ENCODE data around the gene TOGARAM1.
A peak's percentile ranks its signal among the peaks of the same experiment; 100 is the strongest.

The TOGARAM1 gene

DNA sequence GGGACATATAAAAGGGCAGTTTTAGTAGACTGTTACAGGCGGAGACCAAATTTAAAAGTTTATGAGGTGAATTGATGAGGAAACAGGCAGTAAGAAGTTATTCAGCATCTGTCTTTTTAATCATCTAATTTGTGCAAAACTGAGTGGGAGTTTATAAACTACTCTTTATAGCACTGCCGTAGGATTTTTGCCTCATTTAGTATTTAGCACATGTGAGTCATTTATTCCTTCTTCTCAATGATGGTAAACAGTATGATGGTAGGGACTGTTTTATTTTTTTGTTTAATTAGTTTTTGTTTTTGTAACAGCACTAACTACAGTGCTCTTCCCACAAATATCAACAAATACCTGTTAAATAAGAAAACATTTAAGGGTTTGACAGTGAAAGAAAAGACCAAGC, 20.6 kb downstream of the TOGARAM1 start:
- ChIA-PET CTCF (no interaction called here), POLR2A (no interaction called here)
- TF ChIP-seq ZNF571 (tag by site-specific recombination; IDR thresholded peaks at IDR 0.05) (no peak), GLI4 (tag by site-specific recombination; IDR thresholded peaks at IDR 0.05) (no peak)
- TF ChIP-seq, protein P1, sequence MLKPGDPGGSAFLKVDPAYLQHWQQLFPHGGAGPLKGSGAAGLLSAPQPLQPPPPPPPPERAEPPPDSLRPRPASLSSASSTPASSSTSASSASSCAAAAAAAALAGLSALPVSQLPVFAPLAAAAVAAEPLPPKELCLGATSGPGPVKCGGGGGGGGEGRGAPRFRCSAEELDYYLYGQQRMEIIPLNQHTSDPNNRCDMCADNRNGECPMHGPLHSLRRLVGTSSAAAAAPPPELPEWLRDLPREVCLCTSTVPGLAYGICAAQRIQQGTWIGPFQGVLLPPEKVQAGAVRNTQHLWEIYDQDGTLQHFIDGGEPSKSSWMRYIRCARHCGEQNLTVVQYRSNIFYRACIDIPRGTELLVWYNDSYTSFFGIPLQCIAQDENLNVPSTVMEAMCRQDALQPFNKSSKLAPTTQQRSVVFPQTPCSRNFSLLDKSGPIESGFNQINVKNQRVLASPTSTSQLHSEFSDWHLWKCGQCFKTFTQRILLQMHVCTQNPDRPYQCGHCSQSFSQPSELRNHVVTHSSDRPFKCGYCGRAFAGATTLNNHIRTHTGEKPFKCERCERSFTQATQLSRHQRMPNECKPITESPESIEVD (tag by site-specific recombination; IDR thresholded peaks at IDR 0.05): peak; percentile 78
- Histone ChIP-seq H3K4me1 (ENCODE audit: control insufficient read depth, insufficient read depth, low read length) (peaks cover 17% of the 10 kb centered on the region), H3K4me3 (ENCODE audit: low read depth, low read length) (no peak overlapping the region), H3K36me3 (ENCODE audit: control insufficient read depth in 2 of 2, insufficient read depth in 1 of 2, low read length in 2 of 2) (no peaks in the 10 kb centered on the region; a peak in 1 of 3 replicates), H3K9me3 (ENCODE audit: control insufficient read depth, insufficient read depth, low read depth, low read length) (no peaks in the 10 kb centered on the region), H3K27ac (ENCODE audit: extremely low read depth, low read depth, low read length) (no peak overlapping the region)

DNA sequence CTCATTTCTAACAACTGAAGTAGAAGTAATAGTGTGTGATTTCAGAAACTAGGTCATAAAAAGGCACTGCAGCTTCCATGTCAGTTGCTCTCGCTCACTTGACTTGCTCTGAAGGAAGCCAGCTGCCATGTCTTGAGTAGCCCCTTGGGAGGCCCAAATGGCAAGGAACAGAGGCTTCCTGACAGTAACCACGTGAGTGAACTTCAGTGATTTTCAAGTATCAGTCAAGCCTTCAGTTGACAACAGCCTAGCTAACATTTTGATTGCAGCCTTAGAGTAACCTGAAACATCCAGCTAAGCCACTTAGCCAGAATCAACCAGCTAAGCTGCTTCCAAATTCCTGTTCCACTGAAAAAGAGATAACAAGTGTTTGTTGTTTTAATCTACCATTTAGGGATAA, 26.7 kb downstream of the TOGARAM1 start:
- TF ChIP-seq, protein P2, sequence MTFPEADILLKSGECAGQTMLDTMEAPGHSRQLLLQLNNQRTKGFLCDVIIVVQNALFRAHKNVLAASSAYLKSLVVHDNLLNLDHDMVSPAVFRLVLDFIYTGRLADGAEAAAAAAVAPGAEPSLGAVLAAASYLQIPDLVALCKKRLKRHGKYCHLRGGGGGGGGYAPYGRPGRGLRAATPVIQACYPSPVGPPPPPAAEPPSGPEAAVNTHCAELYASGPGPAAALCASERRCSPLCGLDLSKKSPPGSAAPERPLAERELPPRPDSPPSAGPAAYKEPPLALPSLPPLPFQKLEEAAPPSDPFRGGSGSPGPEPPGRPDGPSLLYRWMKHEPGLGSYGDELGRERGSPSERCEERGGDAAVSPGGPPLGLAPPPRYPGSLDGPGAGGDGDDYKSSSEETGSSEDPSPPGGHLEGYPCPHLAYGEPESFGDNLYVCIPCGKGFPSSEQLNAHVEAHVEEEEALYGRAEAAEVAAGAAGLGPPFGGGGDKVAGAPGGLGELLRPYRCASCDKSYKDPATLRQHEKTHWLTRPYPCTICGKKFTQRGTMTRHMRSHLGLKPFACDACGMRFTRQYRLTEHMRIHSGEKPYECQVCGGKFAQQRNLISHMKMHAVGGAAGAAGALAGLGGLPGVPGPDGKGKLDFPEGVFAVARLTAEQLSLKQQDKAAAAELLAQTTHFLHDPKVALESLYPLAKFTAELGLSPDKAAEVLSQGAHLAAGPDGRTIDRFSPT (tag by site-specific recombination; IDR thresholded peaks at IDR 0.05): no peak
- TF ChIP-seq ZNF341 (tag by site-specific recombination; IDR thresholded peaks at IDR 0.05; ENCODE audit: low read depth): no peak
- TF ChIP-seq, protein P3, sequence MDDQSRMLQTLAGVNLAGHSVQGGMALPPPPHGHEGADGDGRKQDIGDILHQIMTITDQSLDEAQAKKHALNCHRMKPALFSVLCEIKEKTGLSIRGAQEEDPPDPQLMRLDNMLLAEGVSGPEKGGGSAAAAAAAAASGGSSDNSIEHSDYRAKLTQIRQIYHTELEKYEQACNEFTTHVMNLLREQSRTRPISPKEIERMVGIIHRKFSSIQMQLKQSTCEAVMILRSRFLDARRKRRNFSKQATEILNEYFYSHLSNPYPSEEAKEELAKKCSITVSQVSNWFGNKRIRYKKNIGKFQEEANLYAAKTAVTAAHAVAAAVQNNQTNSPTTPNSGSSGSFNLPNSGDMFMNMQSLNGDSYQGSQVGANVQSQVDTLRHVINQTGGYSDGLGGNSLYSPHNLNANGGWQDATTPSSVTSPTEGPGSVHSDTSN (CRISPR knock-in tag; IDR thresholded peaks at IDR 0.05): no peak
- no peak for TF ChIP-seq ZNF274 (IDR thresholded peaks at IDR 0.05; ENCODE audit: low read length)
- TF ChIP-seq ZNF274 (tag by site-specific recombination; IDR thresholded peaks at IDR 0.05; ENCODE audit: borderline replicate concordance): no peak
- no peak for TF ChIP-seq ZNF76 (tag by site-specific recombination; IDR thresholded peaks at IDR 0.05; ENCODE audit: borderline replicate concordance, low read depth)
- TF ChIP-seq ZNF423 (tag by site-specific recombination; IDR thresholded peaks at IDR 0.05): no peak
- TF ChIP-seq FEZF1 (tag by site-specific recombination; IDR thresholded peaks at IDR 0.05): peak; percentile 58
- no peak for TF ChIP-seq ZNF24 (tag by site-specific recombination; IDR thresholded peaks at IDR 0.05)
- peak; percentile 59; the same call in 1 of the 2 replicates for TF ChIP-seq TRIM28 (IDR thresholded peaks at IDR 0.05; ENCODE audit: borderline replicate concordance, low read length)
- TF ChIP-seq OSR2 (tag by site-specific recombination; IDR thresholded peaks at IDR 0.05): peak; percentile 81
- POLR2A ChIA-PET: no interaction called here
- CTCF ChIA-PET: interaction anchor here (1.0 kb wide), 1 partner anchor 280 kb away, joined by 3 read pairs; no protein-coding TSS in a partner anchor
- Histone ChIP-seq H3K36me3 (ENCODE audit: control insufficient read depth in 2 of 2, insufficient read depth in 1 of 2, low read length in 2 of 2) (no peaks in the 10 kb centered on the region; a peak in 1 of 3 replicates), H3K27ac (ENCODE audit: extremely low read depth, low read depth, low read length) (0 out of 2 replicates have a peak overlapping the region, but pooled peaks have one; percentile 24), H3K9me3 (ENCODE audit: control insufficient read depth, insufficient read depth, low read depth, low read length) (no peaks in the 10 kb centered on the region), H3K4me3 (ENCODE audit: low read depth, low read length) (no peak overlapping the region), H3K4me1 (ENCODE audit: control insufficient read depth, insufficient read depth, low read length) (peaks cover 7% of the 10 kb centered on the region)

DNA sequence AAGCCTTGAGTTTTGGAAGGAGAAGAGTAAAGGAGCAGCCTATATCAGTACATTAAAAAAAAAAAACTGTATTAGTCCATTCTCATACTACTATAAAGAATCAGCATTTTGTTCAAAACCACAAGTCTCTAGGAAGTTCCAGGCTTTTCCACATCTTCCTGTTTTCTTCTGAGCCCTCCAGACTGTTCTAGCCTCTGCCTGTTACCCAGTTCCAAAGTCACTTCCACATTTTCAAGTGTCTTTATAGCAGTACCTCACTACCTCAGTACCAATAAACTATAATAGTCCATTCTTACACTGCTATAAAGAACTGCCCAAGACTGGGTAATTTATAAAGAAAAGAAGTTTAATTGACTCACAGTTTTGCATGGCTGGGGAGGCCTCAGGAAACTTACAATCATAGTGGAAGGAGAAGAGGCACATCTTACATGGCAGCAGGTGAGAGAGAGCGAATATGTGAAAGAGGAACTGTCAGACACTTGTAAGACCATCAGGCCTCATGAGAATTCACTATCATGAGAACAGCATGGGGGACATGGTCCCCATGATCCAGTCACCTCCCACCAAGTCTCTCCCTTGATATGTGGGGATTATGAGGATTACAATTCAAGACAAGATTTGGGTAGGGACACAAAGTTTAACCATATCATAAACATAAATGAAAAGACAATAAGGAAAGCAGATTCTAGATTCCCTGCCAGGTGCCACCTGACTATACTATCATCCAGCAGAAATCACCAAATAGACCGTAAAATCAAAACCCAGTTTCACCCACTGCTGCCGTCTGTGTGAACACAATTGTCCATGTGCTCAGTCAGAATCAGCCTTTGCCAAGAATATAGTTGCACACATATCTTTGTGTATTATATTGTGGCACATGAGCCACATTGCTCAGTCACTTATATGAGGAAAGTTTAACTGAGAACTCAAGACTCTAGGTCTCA, 27.8 kb downstream of the TOGARAM1 start:
- Histone ChIP-seq H3K36me3 (ENCODE audit: control insufficient read depth in 2 of 2, insufficient read depth in 1 of 2, low read length in 2 of 2) (no peaks in the 10 kb centered on the region; a peak in 1 of 3 replicates), H3K27ac (ENCODE audit: extremely low read depth, low read depth, low read length) (no peak overlapping the region), H3K4me1 (ENCODE audit: control insufficient read depth, insufficient read depth, low read length) (peaks cover 7% of the 10 kb centered on the region), H3K9me3 (ENCODE audit: control insufficient read depth, insufficient read depth, low read depth, low read length) (no peaks in the 10 kb centered on the region), H3K4me3 (ENCODE audit: low read depth, low read length) (no peak overlapping the region)
- POLR2A ChIA-PET: no interaction called here
- CTCF ChIA-PET: no interaction called here
- TF ChIP-seq ZNF555 (tag by site-specific recombination; conservative IDR thresholded peaks at IDR 0.05): no peak
- TF ChIP-seq ZNF48 (tag by site-specific recombination; IDR thresholded peaks at IDR 0.05): no peak
- TF ChIP-seq, protein P4, sequence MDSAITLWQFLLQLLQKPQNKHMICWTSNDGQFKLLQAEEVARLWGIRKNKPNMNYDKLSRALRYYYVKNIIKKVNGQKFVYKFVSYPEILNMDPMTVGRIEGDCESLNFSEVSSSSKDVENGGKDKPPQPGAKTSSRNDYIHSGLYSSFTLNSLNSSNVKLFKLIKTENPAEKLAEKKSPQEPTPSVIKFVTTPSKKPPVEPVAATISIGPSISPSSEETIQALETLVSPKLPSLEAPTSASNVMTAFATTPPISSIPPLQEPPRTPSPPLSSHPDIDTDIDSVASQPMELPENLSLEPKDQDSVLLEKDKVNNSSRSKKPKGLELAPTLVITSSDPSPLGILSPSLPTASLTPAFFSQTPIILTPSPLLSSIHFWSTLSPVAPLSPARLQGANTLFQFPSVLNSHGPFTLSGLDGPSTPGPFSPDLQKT (IDR thresholded peaks at IDR 0.05; ENCODE audit: borderline replicate concordance, low read depth, low read length): no peak
- TF ChIP-seq ZNF530 (tag by site-specific recombination; IDR thresholded peaks at IDR 0.05; ENCODE audit: low read depth): no peak
- no peak for TF ChIP-seq ZNF37A (tag by site-specific recombination; IDR thresholded peaks at IDR 0.05)
- TF ChIP-seq, protein P5, sequence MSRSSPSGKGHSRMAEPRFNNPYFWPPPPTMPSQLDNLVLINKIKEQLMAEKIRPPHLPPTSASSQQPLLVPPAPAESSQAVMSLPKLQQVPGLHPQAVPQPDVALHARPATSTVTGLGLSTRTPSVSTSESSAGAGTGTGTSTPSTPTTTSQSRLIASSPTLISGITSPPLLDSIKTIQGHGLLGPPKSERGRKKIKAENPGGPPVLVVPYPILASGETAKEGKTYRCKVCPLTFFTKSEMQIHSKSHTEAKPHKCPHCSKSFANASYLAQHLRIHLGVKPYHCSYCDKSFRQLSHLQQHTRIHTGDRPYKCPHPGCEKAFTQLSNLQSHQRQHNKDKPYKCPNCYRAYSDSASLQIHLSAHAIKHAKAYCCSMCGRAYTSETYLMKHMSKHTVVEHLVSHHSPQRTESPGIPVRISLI (tag by site-specific recombination; IDR thresholded peaks at IDR 0.05): no peak
- TF ChIP-seq ZNF600 (tag by site-specific recombination; IDR thresholded peaks at IDR 0.05): no peak
- TF ChIP-seq ZNF239 (tag by site-specific recombination; IDR thresholded peaks at IDR 0.05): no peak
- TF ChIP-seq ZNF585B (tag by site-specific recombination; IDR thresholded peaks at IDR 0.05): no peak
- TF ChIP-seq ZNF423 (tag by site-specific recombination; IDR thresholded peaks at IDR 0.05): no peak
- no peak for TF ChIP-seq ZNF112 (tag by site-specific recombination; IDR thresholded peaks at IDR 0.05)
- TF ChIP-seq TRIM28 (IDR thresholded peaks at IDR 0.05; ENCODE audit: borderline replicate concordance, low read length): no peak
